B cell (primary cell): ENCODE results near the gene CCDC30.

Experiments
- CTCF ChIP-seq: fragments of 200-600 bp; IDR thresholded peaks from one replicate; pipeline ENCODE4 v1.8.0; 2022; ENCODE audit warnings: antibody characterized with exemption, mild to moderate bottlenecking
- EZH2 ChIP-seq: IDR thresholded peaks from 2 replicates; pipeline ENCODE4 v1.6.1; 2012; ENCODE audit warnings: borderline replicate concordance, low read depth, mild to moderate bottlenecking, moderate library complexity, low read length; ENCODE audit not compliant: insufficient read depth, poor library complexity, severe bottlenecking

GRCh38 chr1:42681741-42682483, 218.8 kb downstream of the CCDC30 start, which contains the start of gene YBX1:
- TF ChIP-seq CTCF (no peak), EZH2 (no peak)
